Neuron (in vitro differentiated cells): ENCODE data around the gene COL24A1.

Source experiments
- H2AFZ ChIP-seq: one replicate; pipeline ENCODE4 v1.6.1; 2013; ENCODE audit warnings: low read depth, mild to moderate bottlenecking, inconsistent platforms, low read length, moderate library complexity
- H3K27me3 ChIP-seq: one replicate; pipeline ENCODE4 v1.6.1; 2013; ENCODE audit warnings: low read length; ENCODE audit not compliant: insufficient read depth
- H3K36me3 ChIP-seq: one replicate; pipeline ENCODE4 v1.6.1; 2013; ENCODE audit warnings: low read length; ENCODE audit not compliant: insufficient read depth
- H3K4me1 ChIP-seq: one replicate; pipeline ENCODE4 v1.6.1; 2013; ENCODE audit warnings: low read length; ENCODE audit not compliant: insufficient read depth
- H3K4me3 ChIP-seq: 2 replicates; pipeline ENCODE4 v1.5.1; 2013; ENCODE audit warnings: mild to moderate bottlenecking, low read length, moderate library complexity
- H3K9me3 ChIP-seq: one replicate; pipeline ENCODE4 v1.6.1; 2013; ENCODE audit warnings: low read length

The COL24A1 gene

GRCh38 chr1:86183810-86184209, 27.2 kb upstream of the COL24A1 start:
- no peaks in the 10 kb centered on the region for H3K9me3 ChIP-seq

GRCh38 chr1:86176226-86176625, 19.7 kb upstream of the COL24A1 start:
- H2AFZ ChIP-seq: no peak overlapping the region
- H3K4me1 ChIP-seq: no peaks in the 10 kb centered on the region
- no peaks in the 10 kb centered on the region for H3K36me3 ChIP-seq
- peaks cover 6% of the 10 kb centered on the region for H3K27me3 ChIP-seq
- H3K4me3 ChIP-seq: no peak overlapping the region
- H3K9me3 ChIP-seq: no peaks in the 10 kb centered on the region

More at GRCh38 chr1:86183810-86184209, 27.2 kb upstream of the COL24A1 start:
- Histone ChIP-seq H3K36me3 (no peaks in the 10 kb centered on the region), H2AFZ (no peak overlapping the region), H3K4me1 (peaks cover 9% of the 10 kb centered on the region), H3K4me3 (no peak overlapping the region), H3K27me3 (peaks cover 6% of the 10 kb centered on the region)

GRCh38 chr1:86175756-86176155, 19.2 kb upstream of the COL24A1 start:
- H3K4me1 ChIP-seq: no peaks in the 10 kb centered on the region
- H3K27me3 ChIP-seq: peaks cover 6% of the 10 kb centered on the region
- no peak overlapping the region for H3K4me3 ChIP-seq
- no peak overlapping the region for H2AFZ ChIP-seq
- H3K9me3 ChIP-seq: no peaks in the 10 kb centered on the region
- no peaks in the 10 kb centered on the region for H3K36me3 ChIP-seq

- Histone ChIP-seq H2AFZ (no peak overlapping the region), H3K27me3 (no peaks in the 10 kb centered on the region), H3K4me1 (no peaks in the 10 kb centered on the region), H3K4me3 (no peak overlapping the region), H3K36me3 (no peaks in the 10 kb centered on the region), H3K9me3 (no peaks in the 10 kb centered on the region)
These were observed 13.1 kb upstream of the COL24A1 start for GRCh38 chr1:86169625-86170024.

- Histone ChIP-seq H3K36me3 (no peaks in the 10 kb centered on the region), H3K27me3 (peaks cover 35% of the 10 kb centered on the region)
These were observed 3.2 kb upstream of the COL24A1 start for GRCh38 chr1:86159800-86160199.

GRCh38 chr1:86155807-86156565, 586 bp downstream of the COL24A1 start:
- Histone ChIP-seq H2AFZ (peak overlapping the region; percentile 84), H3K4me3 (peak overlapping the region; percentile 53), H3K27me3 (peaks cover 63% of the 10 kb centered on the region), H3K4me1 (peaks cover 11% of the 10 kb centered on the region), H3K36me3 (no peaks in the 10 kb centered on the region), H3K9me3 (no peaks in the 10 kb centered on the region)

More at GRCh38 chr1:86159800-86160199, 3.2 kb upstream of the COL24A1 start:
- Histone ChIP-seq H3K4me1 (peaks cover 11% of the 10 kb centered on the region), H2AFZ (no peak overlapping the region), H3K4me3 (no peak overlapping the region), H3K9me3 (no peaks in the 10 kb centered on the region)

GRCh38 chr1:86155051-86155806, 1.3 kb downstream of the COL24A1 start:
- Histone ChIP-seq H3K36me3 (no peaks in the 10 kb centered on the region), H2AFZ (peak overlapping the region; percentile 84), H3K27me3 (peaks cover 63% of the 10 kb centered on the region), H3K4me3 (peak overlapping the region; percentile 53), H3K4me1 (peaks cover 11% of the 10 kb centered on the region), H3K9me3 (no peaks in the 10 kb centered on the region)

- Histone ChIP-seq H3K36me3 (no peaks in the 10 kb centered on the region), H3K9me3 (no peaks in the 10 kb centered on the region), H3K27me3 (peaks cover 62% of the 10 kb centered on the region), H2AFZ (no peak overlapping the region), H3K4me3 (no peak overlapping the region), H3K4me1 (peaks cover 11% of the 10 kb centered on the region)
These were observed 2.0 kb downstream of the COL24A1 start for GRCh38 chr1:86154571-86155050.

GRCh38 chr1:86153836-86154235, 2.7 kb downstream of the COL24A1 start:
- Histone ChIP-seq H3K36me3 (no peaks in the 10 kb centered on the region), H3K4me1 (peaks cover 11% of the 10 kb centered on the region), H3K27me3 (peaks cover 59% of the 10 kb centered on the region), H3K9me3 (no peaks in the 10 kb centered on the region), H2AFZ (no peak overlapping the region), H3K4me3 (no peak overlapping the region)

GRCh38 chr1:86152887-86153286, 3.7 kb downstream of the COL24A1 start:
- peaks cover 11% of the 10 kb centered on the region for H3K4me1 ChIP-seq
- H3K4me3 ChIP-seq: no peak overlapping the region
- peaks cover 56% of the 10 kb centered on the region for H3K27me3 ChIP-seq
- no peaks in the 10 kb centered on the region for H3K9me3 ChIP-seq
- no peak overlapping the region for H2AFZ ChIP-seq
- no peaks in the 10 kb centered on the region for H3K36me3 ChIP-seq

- Histone ChIP-seq H3K9me3 (no peaks in the 10 kb centered on the region), H2AFZ (no peak overlapping the region), H3K27me3 (peaks cover 44% of the 10 kb centered on the region), H3K4me3 (no peak overlapping the region), H3K4me1 (peaks cover 9% of the 10 kb centered on the region), H3K36me3 (no peaks in the 10 kb centered on the region)
These were observed 5.1 kb downstream of the COL24A1 start for GRCh38 chr1:86151427-86151826.

- Histone ChIP-seq H3K9me3 (no peaks in the 10 kb centered on the region), H2AFZ (no peak overlapping the region), H3K4me1 (peaks cover 1% of the 10 kb centered on the region), H3K27me3 (peaks cover 36% of the 10 kb centered on the region), H3K36me3 (no peaks in the 10 kb centered on the region), H3K4me3 (no peak overlapping the region)
These were observed 6.0 kb downstream of the COL24A1 start for GRCh38 chr1:86150553-86151055.

- H3K9me3 ChIP-seq: no peaks in the 10 kb centered on the region
These were observed 7.0 kb downstream of the COL24A1 start for GRCh38 chr1:86149591-86149990.

More at GRCh38 chr1:86149591-86149990, 7.0 kb downstream of the COL24A1 start:
- no peak overlapping the region for H3K4me3 ChIP-seq
- H3K36me3 ChIP-seq: no peaks in the 10 kb centered on the region
- H3K4me1 ChIP-seq: no peaks in the 10 kb centered on the region
- H2AFZ ChIP-seq: no peak overlapping the region
- H3K27me3 ChIP-seq: peaks cover 26% of the 10 kb centered on the region
